ENCODE data around the gene TGFBR3.

The TGFBR3 gene

DNA sequence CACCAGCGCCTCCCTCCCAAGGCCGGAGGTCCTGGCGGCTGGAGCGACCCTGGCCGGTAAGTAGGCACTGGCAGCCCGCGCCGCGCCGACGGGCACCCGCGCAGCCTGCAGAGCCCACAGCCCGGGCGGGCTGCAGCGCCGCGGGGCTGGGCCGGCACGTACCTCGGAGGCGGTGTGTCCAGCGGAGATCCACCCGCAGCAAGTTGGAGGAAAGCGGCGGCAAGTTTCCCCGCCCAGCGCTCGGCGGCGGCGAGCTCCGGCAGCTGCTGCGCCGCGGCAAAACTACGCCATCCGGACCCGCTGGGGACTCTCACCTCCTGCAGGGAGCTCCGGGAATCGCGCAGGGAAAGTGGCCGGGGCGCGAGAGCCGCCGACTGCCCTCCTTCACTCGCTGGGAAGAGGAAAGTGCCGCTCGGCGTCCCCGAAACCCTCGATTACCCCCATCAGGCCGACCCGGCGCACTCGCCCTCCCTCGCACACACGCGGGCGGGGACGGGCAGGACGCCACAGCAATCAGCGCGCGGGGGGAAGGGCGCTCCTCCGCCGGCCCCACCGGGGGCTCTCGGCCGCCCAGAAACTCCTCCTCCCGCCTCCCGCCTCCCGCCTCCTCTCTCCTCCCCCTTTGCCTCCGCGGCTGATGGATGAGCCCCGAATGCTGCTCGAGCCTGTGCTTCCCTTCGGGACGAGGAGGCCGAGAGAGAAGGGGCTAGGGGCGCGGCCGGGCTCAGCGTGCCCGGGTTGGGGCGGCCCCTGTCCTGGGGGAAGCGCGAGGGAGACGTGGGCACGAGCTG is at the start of gene TGFBR3:
Gene TGFBR3 (minus strand): TSS at position 436 of the 791 bp plus-strand sequence. CDS start 24,620 bp downstream, outside the sequence.
- POLR2A ChIA-PET: interaction anchor here (0.7 to 1.8 kb wide), 7 partner anchors 10 to 79 kb away, joined by 3 to 6 read pairs (median 4); no protein-coding TSS in a partner anchor
- CTCF ChIA-PET: interaction anchor here (0.7 to 1.9 kb wide), 8 partner anchors 10 to 375 kb away, joined by 3 to 4 read pairs (median 3); no protein-coding TSS in a partner anchor
- no peaks in the 10 kb centered on the region for H3K9me3 ChIP-seq (ENCODE audit: control insufficient read depth, insufficient read depth, low read depth, low read length)
- no peaks in the 10 kb centered on the region for H3K4me1 ChIP-seq (ENCODE audit: control insufficient read depth, insufficient read depth, low read length)
- H3K27ac ChIP-seq (ENCODE audit: extremely low read depth, low read depth, low read length): peak within 1 kb of the TSS; percentile 93
- H3K4me3 ChIP-seq (ENCODE audit: low read depth, low read length): peak within 1 kb of the TSS; percentile 95
- no peaks in the 10 kb centered on the region for H3K36me3 ChIP-seq (ENCODE audit: control insufficient read depth in 2 of 2, insufficient read depth in 1 of 2, low read length in 2 of 2)
- TF ChIP-seq ZNF132 (tag by site-specific recombination; IDR thresholded peaks at IDR 0.05; ENCODE audit: borderline replicate concordance) (no peak), ZNF426 (tag by site-specific recombination; IDR thresholded peaks at IDR 0.05) (no peak), ZNF10 (tag by site-specific recombination; IDR thresholded peaks at IDR 0.05) (peak; percentile 76), ZFHX2 (tag by site-specific recombination; conservative IDR thresholded peaks at IDR 0.05) (peak; percentile 95), GLI2 (tag by site-specific recombination; IDR thresholded peaks at IDR 0.05; ENCODE audit: borderline replicate concordance, low read depth) (no peak), ZNF707 (tag by site-specific recombination; IDR thresholded peaks at IDR 0.05) (no peak), ZNF521 (tag by site-specific recombination; IDR thresholded peaks at IDR 0.05) (no peak), ZNF274 (IDR thresholded peaks at IDR 0.05; ENCODE audit: low read length) (no peak), ZNF274 (tag by site-specific recombination; IDR thresholded peaks at IDR 0.05; ENCODE audit: borderline replicate concordance) (no peak), ZNF335 (tag by site-specific recombination; conservative IDR thresholded peaks at IDR 0.05) (peak; percentile 78), ZNF600 (tag by site-specific recombination; IDR thresholded peaks at IDR 0.05) (peak; percentile 90), KLF10 (tag by site-specific recombination; IDR thresholded peaks at IDR 0.05) (peak; percentile 72; the same call in 1 of the 2 replicates), SP7 (tag by site-specific recombination; IDR thresholded peaks at IDR 0.05) (peak; percentile 91), BCL11A (tag by site-specific recombination; IDR thresholded peaks at IDR 0.05; ENCODE audit: low read depth) (peak; percentile 53; the same call in 1 of the 2 replicates), SP3 (tag by site-specific recombination; IDR thresholded peaks at IDR 0.05) (peak; percentile 98), ZSCAN16 (tag by site-specific recombination; IDR thresholded peaks at IDR 0.05) (0 out of 2 replicates have a peak, but pooled peaks have one; percentile 39), ZNF777 (tag by site-specific recombination; IDR thresholded peaks at IDR 0.05; ENCODE audit: borderline replicate concordance) (0 out of 2 replicates have a peak, but pooled peaks have one; percentile 15), ZNF558 (tag by site-specific recombination; IDR thresholded peaks at IDR 0.05) (no peak), WT1 (tag by site-specific recombination; IDR thresholded peaks at IDR 0.05) (peak; percentile 84), GLIS2 (tag by site-specific recombination; IDR thresholded peaks at IDR 0.05) (peak; percentile 99), ZNF747 (tag by site-specific recombination; IDR thresholded peaks at IDR 0.05) (no peak), ZNF610 (tag by site-specific recombination; IDR thresholded peaks at IDR 0.05; ENCODE audit: borderline replicate concordance) (peak; percentile 93), ZNF514 (tag by site-specific recombination; IDR thresholded peaks at IDR 0.05) (no peak), GFI1B (tag by site-specific recombination; IDR thresholded peaks at IDR 0.05) (peak; percentile 47; the same call in 1 of the 2 replicates), ZNF16 (tag by site-specific recombination; IDR thresholded peaks at IDR 0.05; ENCODE audit: low read depth) (no peak), ZNF394 (tag by site-specific recombination; IDR thresholded peaks at IDR 0.05; ENCODE audit: borderline replicate concordance) (peak; percentile 72; the same call in 1 of the 2 replicates), ZBTB1 (tag by site-specific recombination; IDR thresholded peaks at IDR 0.05) (0 out of 2 replicates have a peak, but pooled peaks have one; percentile 22), ZBTB21 (tag by site-specific recombination; IDR thresholded peaks at IDR 0.05) (peak; percentile 38; the same call in 1 of the 2 replicates), ZNF202 (tag by site-specific recombination; IDR thresholded peaks at IDR 0.05; ENCODE audit: borderline replicate concordance) (no peak)
- TF ChIP-seq, protein P1, sequence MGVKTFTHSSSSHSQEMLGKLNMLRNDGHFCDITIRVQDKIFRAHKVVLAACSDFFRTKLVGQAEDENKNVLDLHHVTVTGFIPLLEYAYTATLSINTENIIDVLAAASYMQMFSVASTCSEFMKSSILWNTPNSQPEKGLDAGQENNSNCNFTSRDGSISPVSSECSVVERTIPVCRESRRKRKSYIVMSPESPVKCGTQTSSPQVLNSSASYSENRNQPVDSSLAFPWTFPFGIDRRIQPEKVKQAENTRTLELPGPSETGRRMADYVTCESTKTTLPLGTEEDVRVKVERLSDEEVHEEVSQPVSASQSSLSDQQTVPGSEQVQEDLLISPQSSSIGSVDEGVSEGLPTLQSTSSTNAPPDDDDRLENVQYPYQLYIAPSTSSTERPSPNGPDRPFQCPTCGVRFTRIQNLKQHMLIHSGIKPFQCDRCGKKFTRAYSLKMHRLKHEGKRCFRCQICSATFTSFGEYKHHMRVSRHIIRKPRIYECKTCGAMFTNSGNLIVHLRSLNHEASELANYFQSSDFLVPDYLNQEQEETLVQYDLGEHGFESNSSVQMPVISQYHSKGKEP (tag by site-specific recombination; IDR thresholded peaks at IDR 0.05): no peak
- TF ChIP-seq, protein P2, sequence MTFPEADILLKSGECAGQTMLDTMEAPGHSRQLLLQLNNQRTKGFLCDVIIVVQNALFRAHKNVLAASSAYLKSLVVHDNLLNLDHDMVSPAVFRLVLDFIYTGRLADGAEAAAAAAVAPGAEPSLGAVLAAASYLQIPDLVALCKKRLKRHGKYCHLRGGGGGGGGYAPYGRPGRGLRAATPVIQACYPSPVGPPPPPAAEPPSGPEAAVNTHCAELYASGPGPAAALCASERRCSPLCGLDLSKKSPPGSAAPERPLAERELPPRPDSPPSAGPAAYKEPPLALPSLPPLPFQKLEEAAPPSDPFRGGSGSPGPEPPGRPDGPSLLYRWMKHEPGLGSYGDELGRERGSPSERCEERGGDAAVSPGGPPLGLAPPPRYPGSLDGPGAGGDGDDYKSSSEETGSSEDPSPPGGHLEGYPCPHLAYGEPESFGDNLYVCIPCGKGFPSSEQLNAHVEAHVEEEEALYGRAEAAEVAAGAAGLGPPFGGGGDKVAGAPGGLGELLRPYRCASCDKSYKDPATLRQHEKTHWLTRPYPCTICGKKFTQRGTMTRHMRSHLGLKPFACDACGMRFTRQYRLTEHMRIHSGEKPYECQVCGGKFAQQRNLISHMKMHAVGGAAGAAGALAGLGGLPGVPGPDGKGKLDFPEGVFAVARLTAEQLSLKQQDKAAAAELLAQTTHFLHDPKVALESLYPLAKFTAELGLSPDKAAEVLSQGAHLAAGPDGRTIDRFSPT (tag by site-specific recombination; IDR thresholded peaks at IDR 0.05): peak; percentile 90
- TF ChIP-seq, protein P3, sequence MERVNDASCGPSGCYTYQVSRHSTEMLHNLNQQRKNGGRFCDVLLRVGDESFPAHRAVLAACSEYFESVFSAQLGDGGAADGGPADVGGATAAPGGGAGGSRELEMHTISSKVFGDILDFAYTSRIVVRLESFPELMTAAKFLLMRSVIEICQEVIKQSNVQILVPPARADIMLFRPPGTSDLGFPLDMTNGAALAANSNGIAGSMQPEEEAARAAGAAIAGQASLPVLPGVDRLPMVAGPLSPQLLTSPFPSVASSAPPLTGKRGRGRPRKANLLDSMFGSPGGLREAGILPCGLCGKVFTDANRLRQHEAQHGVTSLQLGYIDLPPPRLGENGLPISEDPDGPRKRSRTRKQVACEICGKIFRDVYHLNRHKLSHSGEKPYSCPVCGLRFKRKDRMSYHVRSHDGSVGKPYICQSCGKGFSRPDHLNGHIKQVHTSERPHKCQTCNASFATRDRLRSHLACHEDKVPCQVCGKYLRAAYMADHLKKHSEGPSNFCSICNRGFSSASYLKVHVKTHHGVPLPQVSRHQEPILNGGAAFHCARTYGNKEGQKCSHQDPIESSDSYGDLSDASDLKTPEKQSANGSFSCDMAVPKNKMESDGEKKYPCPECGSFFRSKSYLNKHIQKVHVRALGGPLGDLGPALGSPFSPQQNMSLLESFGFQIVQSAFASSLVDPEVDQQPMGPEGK (tag by site-specific recombination; IDR thresholded peaks at IDR 0.05): peak; percentile 99
- TF ChIP-seq, protein P4, sequence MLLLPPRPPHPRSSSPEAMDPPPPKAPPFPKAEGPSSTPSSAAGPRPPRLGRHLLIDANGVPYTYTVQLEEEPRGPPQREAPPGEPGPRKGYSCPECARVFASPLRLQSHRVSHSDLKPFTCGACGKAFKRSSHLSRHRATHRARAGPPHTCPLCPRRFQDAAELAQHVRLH (tag by site-specific recombination; IDR thresholded peaks at IDR 0.05): peak; percentile 94
